Loucy (cell line): ENCODE measurements around the gene GNB5.

Experiments used
- CTCF ChIP-seq: fragments of 200-600 bp; sonication (generic); conservative IDR thresholded peaks from 2 replicates; pipeline ENCODE4 v1.5.1; 2014; ENCODE audit warnings: mild to moderate bottlenecking, antibody characterized with exemption, low read length
- EZH2phosphoT487 ChIP-seq: fragments of 200-600 bp; IDR thresholded peaks from 2 replicates; pipeline ENCODE4 v1.6.1; 2018; ENCODE audit warnings: antibody characterized with exemption, mild to moderate bottlenecking, moderate library complexity, borderline replicate concordance

- TF ChIP-seq CTCF = no peak
- no peak for TF ChIP-seq EZH2phosphoT487
These were observed 11.7 kb downstream of the GNB5 start for GRCh38 chr15:52179278-52180195.
